ENCODE measurements around the gene LYAR. TPM values are rescaled to one million over a fixed set of nuclear protein-coding genes. Genes with fewer than 3 reads are reported as not detected.
"Not testable (repeated sequence)": the region's sequence is repeated elsewhere in the genome, so short reads cannot be mapped to it uniquely, and the experiment has no call there.

The LYAR gene
- total RNA-seq, 2 experiments from 2014 or later: 47.0 to 49.9 TPM

DNA sequence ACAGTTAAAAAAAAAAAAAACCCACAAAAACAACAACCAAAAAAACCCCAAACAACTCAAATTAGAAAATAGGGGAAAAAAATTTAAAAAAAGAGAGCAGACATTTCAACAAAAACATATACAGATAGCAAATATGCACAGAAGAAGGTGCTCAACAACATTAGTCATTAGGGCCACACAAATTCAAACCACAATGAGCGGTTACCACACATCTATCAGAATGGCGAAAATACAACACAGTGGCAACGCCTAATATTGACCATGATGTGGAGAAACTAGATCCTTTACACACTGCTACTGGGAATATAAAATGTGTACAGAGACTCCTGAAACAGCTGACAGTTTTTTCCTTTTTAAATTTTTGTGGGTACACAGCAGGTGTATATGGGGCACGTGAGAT, 19.4 kb downstream of the LYAR start:
- Mint-ChIP-seq H3K4me1 (peaks cover 30% of the 10 kb centered on the region), H3K27me3 (no peaks in the 10 kb centered on the region), H3K36me3 (peaks cover 48% of the 10 kb centered on the region), H3K4me3 (no peak overlapping the region), H3K9me3 (ENCODE audit: low read depth) (no peaks in the 10 kb centered on the region), H3K27ac (peak overlapping the region; percentile 98)
- ATAC-seq (no peak), DNase-seq (no peak)
- CTCF ChIA-PET: interaction anchor here (1.0 kb wide), 1 partner anchor 10 kb away, joined by 4 read pairs; no protein-coding TSS in a partner anchor

DNA sequence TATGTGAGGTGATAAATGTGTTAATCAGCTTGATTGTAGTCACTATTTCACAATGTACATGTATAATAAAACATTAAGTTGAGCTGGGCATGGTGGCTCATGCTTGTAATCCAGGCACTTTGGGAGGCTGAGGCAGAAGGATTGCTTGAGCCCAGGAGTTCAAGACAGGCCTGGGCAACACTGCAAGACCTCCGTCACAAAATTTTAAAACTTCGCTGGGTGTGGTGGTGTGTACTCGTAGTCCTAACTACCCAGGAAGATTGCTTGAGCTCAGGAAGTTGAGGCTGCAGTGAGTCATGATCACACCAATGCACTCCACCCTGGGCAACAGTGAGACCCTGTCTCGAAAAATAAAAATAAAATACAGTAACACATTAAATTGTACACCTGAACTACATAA, 20.1 kb downstream of the LYAR start:
- Mint-ChIP-seq H3K4me1 (peaks cover 30% of the 10 kb centered on the region), H3K36me3 (peaks cover 48% of the 10 kb centered on the region), H3K4me3 (peak overlapping the region; percentile 68), H3K27ac (peak overlapping the region; percentile 98), H3K9me3 (ENCODE audit: low read depth) (no peaks in the 10 kb centered on the region), H3K27me3 (no peaks in the 10 kb centered on the region)
- DNase-seq: peak; percentile 71
- ATAC-seq: peak; percentile 85
- CTCF ChIA-PET: interaction anchor here (0.8 to 2.1 kb wide), 4 partner anchors 9 to 21 kb away, joined by 3 to 11 read pairs (median 4); partner anchors contain the start of gene TMEM128

DNA sequence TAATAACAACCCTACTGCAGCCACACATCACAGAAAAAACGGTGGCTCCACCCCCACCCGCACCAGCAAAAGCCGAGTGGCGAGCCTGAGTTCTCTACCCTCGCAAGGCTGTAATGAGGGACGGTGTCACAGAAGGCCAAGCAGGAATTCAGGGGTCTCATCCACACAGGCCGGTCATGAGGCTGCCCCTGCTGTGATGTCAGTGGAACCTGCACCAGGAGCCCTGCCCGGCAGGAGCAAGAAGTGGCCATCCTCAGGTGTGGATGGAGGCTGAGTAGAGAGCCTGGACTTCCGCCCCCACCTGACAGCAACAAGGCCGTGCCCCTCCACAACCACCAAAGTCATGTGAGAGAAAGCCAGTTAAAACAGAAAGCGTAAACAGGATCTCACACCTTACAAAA, 20.6 kb downstream of the LYAR start:
- Mint-ChIP-seq H3K27ac (peak overlapping the region; percentile 98), H3K4me1 (peaks cover 30% of the 10 kb centered on the region), H3K9me3 (ENCODE audit: low read depth) (no peaks in the 10 kb centered on the region), H3K27me3 (no peaks in the 10 kb centered on the region), H3K36me3 (peaks cover 45% of the 10 kb centered on the region), H3K4me3 (peak overlapping the region; percentile 68)
- CTCF ChIA-PET: interaction anchor here (0.8 to 4.3 kb wide), 7 partner anchors 9 to 20 kb away, joined by 3 to 17 read pairs (median 5); partner anchors contain the start of gene TMEM128
- DNase-seq (peak; percentile 79), ATAC-seq (peak; percentile 89)

DNA sequence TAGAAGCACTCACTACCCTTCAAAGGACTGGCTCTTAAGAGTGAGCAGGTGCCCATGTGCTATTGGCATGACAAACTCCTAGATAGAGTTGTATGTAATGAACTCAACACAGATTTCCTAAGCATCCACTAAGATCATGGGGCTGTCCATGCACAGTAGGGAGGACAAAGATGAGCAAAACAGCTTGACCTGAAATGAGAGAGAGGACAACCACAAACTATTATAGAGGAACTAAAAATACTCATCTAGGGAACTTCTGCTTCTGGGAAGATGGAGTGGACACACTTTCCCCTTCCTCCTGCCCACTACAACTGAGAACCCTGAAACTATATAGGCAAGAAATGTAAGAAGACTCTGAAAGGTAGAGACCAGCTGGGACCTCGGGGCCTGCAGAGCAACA, 21.2 kb downstream of the LYAR start:
- CTCF ChIA-PET: interaction anchor here (1.0 to 4.3 kb wide), 5 partner anchors 9 to 20 kb away, joined by 4 to 17 read pairs (median 11); partner anchors contain the start of gene TMEM128
- Mint-ChIP-seq H3K9me3 (ENCODE audit: low read depth) (no peaks in the 10 kb centered on the region), H3K4me3 (peak overlapping the region; percentile 68), H3K4me1 (peaks cover 30% of the 10 kb centered on the region), H3K36me3 (peaks cover 42% of the 10 kb centered on the region), H3K27me3 (no peaks in the 10 kb centered on the region), H3K27ac (peak overlapping the region; percentile 98)
- DNase-seq (no peak), ATAC-seq (no peak)

DNA sequence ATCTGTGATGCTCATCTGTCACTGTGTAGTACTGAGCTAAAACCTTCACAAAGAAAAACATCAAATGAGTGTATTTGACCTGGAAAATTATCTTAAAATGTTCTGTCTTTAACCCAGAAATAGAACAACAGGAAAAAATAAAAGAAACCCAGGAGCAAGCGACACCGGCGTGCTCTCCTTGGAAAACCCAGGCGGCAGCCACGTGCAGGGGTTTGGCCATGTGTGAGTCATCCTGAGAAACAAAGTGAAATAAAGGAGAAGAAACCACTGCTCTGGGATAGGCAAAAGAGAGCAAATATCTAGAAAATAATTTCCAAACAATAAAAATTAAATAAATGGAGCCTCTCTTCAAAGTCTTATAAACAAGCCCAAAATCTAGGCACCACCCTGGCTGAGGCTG, 22.0 kb downstream of the LYAR start:
- Mint-ChIP-seq H3K4me1 (peaks cover 30% of the 10 kb centered on the region), H3K4me3 (no peak overlapping the region), H3K36me3 (peaks cover 40% of the 10 kb centered on the region), H3K27ac (peak overlapping the region; percentile 58), H3K27me3 (no peaks in the 10 kb centered on the region), H3K9me3 (ENCODE audit: low read depth) (no peaks in the 10 kb centered on the region)
- ATAC-seq (no peak), DNase-seq (no peak)
- CTCF ChIA-PET: interaction anchor here (1.1 to 4.3 kb wide), 5 partner anchors 8 to 64 kb away, joined by 3 to 17 read pairs (median 11); partner anchors contain the start of gene TMEM128

DNA sequence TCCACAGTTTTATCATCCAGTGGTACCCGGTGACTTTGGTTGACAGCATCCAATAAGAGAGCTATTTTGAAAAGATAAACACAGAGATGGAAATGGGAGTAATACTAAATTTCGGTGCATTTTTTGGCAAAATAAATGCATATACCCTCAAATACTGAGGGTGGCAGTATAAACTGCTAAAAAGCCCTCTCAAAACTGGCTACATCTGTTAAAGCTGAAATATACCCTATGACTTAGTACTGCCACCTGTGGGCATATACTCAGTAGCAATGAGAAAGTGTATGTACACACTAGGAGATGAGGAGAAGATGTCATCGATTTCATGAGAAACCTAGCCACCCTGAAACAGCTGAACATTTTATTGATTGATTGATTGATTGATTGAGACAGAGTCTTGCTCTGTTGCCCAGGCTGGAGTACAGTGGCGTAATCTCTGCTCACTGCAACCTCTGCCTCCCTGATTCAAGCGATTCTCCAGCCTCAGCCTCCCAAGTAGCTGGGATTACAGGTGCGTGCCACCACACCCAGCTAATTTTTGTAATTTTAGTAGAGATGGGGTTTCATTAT, 29.7 kb downstream of the LYAR start:
- no peaks in the 10 kb centered on the region for H3K36me3 Mint-ChIP-seq
- ATAC-seq: peak; percentile 99
- no peak for DNase-seq
- H3K27ac Mint-ChIP-seq: no peak overlapping the region
- CTCF ChIA-PET: interaction anchor here (0.6 to 3.6 kb wide), 28 partner anchors 8 to 213 kb away, joined by 3 to 58 read pairs (median 4); partner anchors contain the start of genes LYAR, TMEM128 and ZBTB49
- no peaks in the 10 kb centered on the region for H3K27me3 Mint-ChIP-seq
- H3K9me3 Mint-ChIP-seq (ENCODE audit: low read depth): no peaks in the 10 kb centered on the region
- H3K4me1 Mint-ChIP-seq: peaks cover 5% of the 10 kb centered on the region
- H3K4me3 Mint-ChIP-seq: no peak overlapping the region

DNA sequence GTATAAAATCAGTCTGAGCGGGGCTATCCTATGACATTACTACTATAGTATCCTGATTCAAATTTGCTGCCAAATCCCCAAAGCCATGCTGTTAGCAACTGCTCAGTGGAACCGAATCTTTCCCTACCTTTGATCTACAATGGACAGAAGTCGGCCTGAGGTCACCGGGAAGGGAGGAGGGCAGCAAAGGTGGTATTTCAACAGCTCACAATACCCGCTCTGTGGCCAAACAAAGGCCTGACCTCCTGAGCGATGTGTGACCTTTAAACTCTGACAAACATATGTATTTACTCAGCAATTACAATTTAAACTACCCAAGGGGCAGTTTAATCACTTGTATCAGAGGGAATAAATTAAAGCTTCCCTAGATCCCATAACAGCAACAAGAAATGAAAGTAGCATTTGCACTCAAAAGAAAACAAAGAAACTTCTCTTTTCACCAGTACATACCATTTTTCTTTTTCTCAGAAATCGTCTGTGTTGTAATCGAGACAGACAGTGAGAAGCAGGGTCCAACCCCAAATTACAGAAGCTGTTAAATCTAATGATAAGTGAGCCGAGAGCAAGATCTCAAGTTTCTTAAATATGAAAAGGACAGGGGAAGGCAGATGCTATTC, 30.4 kb downstream of the LYAR start:
- H3K27ac Mint-ChIP-seq: no peak overlapping the region
- no peak overlapping the region for H3K4me3 Mint-ChIP-seq
- ATAC-seq (no peak), DNase-seq (no peak)
- H3K27me3 Mint-ChIP-seq: no peaks in the 10 kb centered on the region
- CTCF ChIA-PET: interaction anchor here (0.9 to 3.6 kb wide), 23 partner anchors 9 to 213 kb away, joined by 3 to 58 read pairs (median 5); partner anchors contain the start of genes LYAR, TMEM128 and ZBTB49
- H3K9me3 Mint-ChIP-seq (ENCODE audit: low read depth): no peaks in the 10 kb centered on the region
- H3K4me1 Mint-ChIP-seq: peaks cover 5% of the 10 kb centered on the region
- H3K36me3 Mint-ChIP-seq: no peaks in the 10 kb centered on the region

DNA sequence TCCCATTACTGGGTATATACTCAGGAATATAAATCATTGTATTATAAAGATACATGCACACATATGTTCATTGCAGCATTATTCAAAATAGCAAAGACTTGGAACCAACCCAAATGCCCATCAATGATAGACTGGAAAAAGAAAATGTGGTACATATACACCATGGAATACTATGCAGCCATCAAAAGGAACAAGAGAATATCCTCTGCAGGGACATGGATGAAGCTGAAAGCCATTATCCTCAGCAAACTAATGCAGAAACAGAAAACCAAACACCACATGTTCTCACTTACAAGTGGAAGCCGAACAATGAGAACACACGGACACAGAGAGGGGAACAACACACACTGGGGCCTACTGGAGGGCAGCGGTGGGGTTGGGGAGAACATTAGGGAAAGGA, 32.2 kb downstream of the LYAR start:
- CTCF ChIA-PET: interaction anchor here (3.6 kb wide), 1 partner anchor 76 kb away, joined by 58 read pairs; no protein-coding TSS in a partner anchor

DNA sequence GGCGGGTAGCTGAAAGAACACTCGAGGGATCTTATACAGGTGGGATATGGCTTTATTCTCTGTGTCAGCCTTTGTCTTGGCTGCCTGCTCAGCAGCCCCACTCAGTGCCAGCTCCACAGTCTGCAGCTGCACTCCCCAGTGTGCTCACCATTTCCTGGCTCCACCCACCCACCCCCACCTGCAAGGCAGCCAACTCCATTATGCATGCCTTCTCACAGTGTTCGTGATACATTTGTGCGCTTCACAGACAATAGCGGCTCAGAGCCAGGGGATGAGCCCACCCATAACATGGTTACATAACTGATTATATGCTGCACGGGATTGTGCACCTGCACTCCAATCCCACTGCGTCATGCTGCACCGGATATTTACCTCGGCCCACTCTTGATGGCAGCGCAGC, 33.2 kb downstream of the LYAR start:
- H3K4me3 Mint-ChIP-seq: no peak overlapping the region
- no peaks in the 10 kb centered on the region for H3K36me3 Mint-ChIP-seq
- H3K27me3 Mint-ChIP-seq: no peaks in the 10 kb centered on the region
- H3K4me1 Mint-ChIP-seq: peaks cover 12% of the 10 kb centered on the region
- no peaks in the 10 kb centered on the region for H3K9me3 Mint-ChIP-seq (ENCODE audit: low read depth)
- CTCF ChIA-PET: interaction anchor here (1.0 to 2.3 kb wide), 2 partner anchors 79 to 174 kb away, joined by 3 to 13 read pairs; no protein-coding TSS in a partner anchor
- H3K27ac Mint-ChIP-seq: no peak overlapping the region
- DNase-seq (no peak), ATAC-seq (no peak)

More for the DNA sequence above, 32.2 kb downstream of the LYAR start:
- H3K4me3 Mint-ChIP-seq; H3K9me3 Mint-ChIP-seq (ENCODE audit: low read depth); H3K27ac Mint-ChIP-seq; DNase-seq; H3K27me3 Mint-ChIP-seq; H3K36me3 Mint-ChIP-seq; ATAC-seq: not testable (repeated sequence)
- H3K4me1 Mint-ChIP-seq: peaks cover 10% of the 10 kb centered on the region

DNA sequence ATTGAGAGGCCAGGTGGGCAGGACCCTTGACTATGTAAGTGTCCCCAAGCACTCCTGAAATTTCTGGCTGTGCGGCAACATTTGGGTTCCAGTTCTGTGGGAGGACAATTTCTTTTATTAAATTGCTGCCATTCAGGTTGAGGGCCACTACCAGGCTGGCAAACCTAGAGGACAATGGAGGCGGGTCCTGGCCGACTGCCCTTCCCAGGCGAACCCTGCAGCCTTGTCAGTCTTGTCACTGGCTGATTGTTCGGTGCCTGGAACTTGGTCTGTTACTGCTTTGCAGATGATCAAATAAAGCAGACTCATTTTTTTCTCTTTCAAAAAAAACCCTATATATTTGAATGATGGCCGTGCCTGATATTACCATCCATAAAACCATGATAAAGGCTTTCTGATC, 35.3 kb downstream of the LYAR start:
- DNase-seq: no peak
- H3K27me3 Mint-ChIP-seq: no peaks in the 10 kb centered on the region
- H3K36me3 Mint-ChIP-seq: no peaks in the 10 kb centered on the region
- CTCF ChIA-PET: interaction anchor here (1.0 to 2.3 kb wide), 5 partner anchors 15 to 88 kb away, joined by 3 to 13 read pairs (median 5); no protein-coding TSS in a partner anchor
- no peak for ATAC-seq
- H3K4me1 Mint-ChIP-seq: peaks cover 7% of the 10 kb centered on the region
- H3K9me3 Mint-ChIP-seq (ENCODE audit: low read depth): no peaks in the 10 kb centered on the region
- no peak overlapping the region for H3K4me3 Mint-ChIP-seq
- no peak overlapping the region for H3K27ac Mint-ChIP-seq

DNA sequence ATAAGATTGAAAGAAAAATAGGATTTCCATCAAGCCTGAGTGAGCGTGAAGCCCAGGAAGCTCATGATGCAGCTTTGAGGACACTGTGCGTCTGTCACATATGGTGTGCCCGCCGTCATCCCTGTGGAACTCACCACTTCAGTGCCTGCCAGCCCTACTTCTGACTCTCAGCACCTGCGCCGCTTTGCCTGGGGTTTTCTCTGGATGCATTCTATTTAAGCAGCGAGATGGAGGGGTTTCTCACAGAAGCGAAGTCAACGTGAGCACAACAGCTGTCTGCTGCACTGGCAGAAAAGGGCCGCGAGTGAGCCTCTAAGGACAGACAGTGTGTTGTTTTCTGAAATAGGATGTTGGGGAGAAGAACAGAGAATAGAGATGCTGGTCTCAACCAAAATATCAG, 35.8 kb downstream of the LYAR start:
- Mint-ChIP-seq H3K9me3 (ENCODE audit: low read depth) (no peaks in the 10 kb centered on the region), H3K27me3 (no peaks in the 10 kb centered on the region), H3K4me3 (no peak overlapping the region), H3K36me3 (no peaks in the 10 kb centered on the region), H3K27ac (no peak overlapping the region), H3K4me1 (peaks cover 8% of the 10 kb centered on the region)
- DNase-seq (no peak), ATAC-seq (no peak)
- CTCF ChIA-PET: interaction anchor here (1.5 to 2.3 kb wide), 3 partner anchors 50 to 81 kb away, joined by 3 to 13 read pairs (median 5); no protein-coding TSS in a partner anchor

DNA sequence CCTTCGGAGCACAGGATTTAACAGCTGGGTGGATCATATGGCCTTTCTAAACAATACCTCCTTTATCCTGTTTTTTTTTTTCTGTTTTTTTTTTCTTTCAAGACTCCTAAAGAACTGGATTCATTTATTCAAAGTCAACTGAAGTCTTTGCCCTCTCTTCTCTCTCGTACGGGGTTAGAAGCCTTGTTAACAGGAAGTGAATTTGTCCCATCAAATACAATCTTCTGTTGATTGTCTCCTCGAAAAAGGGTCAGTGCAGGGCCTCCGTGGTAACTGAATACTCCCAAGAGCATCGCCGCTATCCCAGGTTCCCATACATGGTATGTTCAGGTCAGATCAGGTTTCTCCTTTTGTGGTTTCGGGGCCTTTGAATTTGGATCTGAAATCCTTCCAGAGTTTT, 40.1 kb downstream of the LYAR start:
- H3K4me1 Mint-ChIP-seq: peaks cover 33% of the 10 kb centered on the region
- peaks cover 10% of the 10 kb centered on the region for H3K36me3 Mint-ChIP-seq
- DNase-seq: no peak
- CTCF ChIA-PET: interaction anchor here (0.9 to 2.5 kb wide), 5 partner anchors 10 to 182 kb away, joined by 4 to 16 read pairs (median 11); no protein-coding TSS in a partner anchor
- H3K4me3 Mint-ChIP-seq: no peak overlapping the region
- H3K9me3 Mint-ChIP-seq (ENCODE audit: low read depth): no peaks in the 10 kb centered on the region
- no peak overlapping the region for H3K27ac Mint-ChIP-seq
- H3K27me3 Mint-ChIP-seq: no peaks in the 10 kb centered on the region
- ATAC-seq: no peak

DNA sequence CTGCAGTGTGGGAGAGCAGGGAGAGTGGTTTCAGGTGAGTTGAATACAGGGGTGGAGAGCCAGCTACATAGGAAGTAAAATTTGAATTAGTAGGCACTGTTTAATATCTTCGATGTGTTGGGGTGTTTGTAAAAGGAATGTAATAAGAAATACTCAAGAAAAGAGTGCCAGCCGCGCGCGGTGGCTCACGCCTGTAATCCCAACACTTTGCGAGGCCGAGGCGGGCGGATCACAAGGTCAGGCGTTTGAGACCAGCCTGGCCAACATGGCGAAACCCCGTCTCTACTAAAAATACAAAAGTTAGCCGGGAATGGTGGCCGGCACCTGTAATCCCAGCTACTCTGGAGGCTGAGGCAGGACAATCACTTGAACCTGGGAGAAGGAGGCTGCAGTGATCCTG, 40.6 kb downstream of the LYAR start:
- Mint-ChIP-seq H3K4me1 (peaks cover 38% of the 10 kb centered on the region), H3K27ac (peak overlapping the region; percentile 97), H3K36me3 (peaks cover 11% of the 10 kb centered on the region), H3K4me3 (peak overlapping the region; percentile 81)
- not testable (repeated sequence) for H3K9me3 Mint-ChIP-seq (ENCODE audit: low read depth); ATAC-seq; H3K27me3 Mint-ChIP-seq; DNase-seq
- CTCF ChIA-PET: interaction anchor here (0.9 to 2.5 kb wide), 5 partner anchors 11 to 182 kb away, joined by 4 to 16 read pairs (median 7); no protein-coding TSS in a partner anchor
